GM12878 (cell line): ENCODE measurements around the gene SCNN1B. TPM values are rescaled to one million over a fixed set of nuclear protein-coding genes. Genes with fewer than 3 reads are reported as not detected.

Experiments used
- ATAC-seq: fragments of 200-7000 bp; cut with Tn5 transposase; 3 replicates; pipeline ENCODE4 v1.9.1; 2020; ENCODE audit warnings: mild to moderate bottlenecking, moderate library complexity
- BruUV-seq: library from RNA; stranded (reverse); fragments of 400-500 nt; replicated peaks from 2 replicates; lab custom pipeline; 2021; lab: Mats Ljungman, UMichigan
- CTCF ChIA-PET: fragments of 300-600 bp; sonication (Branson Sonifier 250); formaldehyde crosslinking; extraction: SDS; loops from one replicate; lab custom pipeline; 2021; ENCODE audit warnings: inconsistent platforms; lab: Yijun Ruan, JAX
- POLR2A ChIA-PET: fragments of 350-600 bp; formaldehyde crosslinking; extraction: SDS; loops from one replicate; lab custom pipeline; 2021; ENCODE audit warnings: inconsistent platforms; lab: Charles Lee
- RAD21 ChIA-PET: fragments of 300-600 bp; sonication (Branson Sonifier 250); formaldehyde crosslinking; loops from one replicate; lab custom pipeline; 2023; ENCODE audit warnings: antibody characterized with exemption; ENCODE audit not compliant: unreplicated experiment; lab: Charles Lee
- SMC1A ChIA-PET: fragments of 300-600 bp; sonication (Branson Sonifier 250); formaldehyde crosslinking; loops from one replicate; lab custom pipeline; 2023; ENCODE audit not compliant: unreplicated experiment, uncharacterized antibody; lab: Charles Lee
- DNase-seq: peaks from one replicate; pipeline ENCODE4 v3.0.0-alpha.2; 2011; ENCODE audit warnings: low read depth, low spot score
- FAIRE-seq: peaks from 3 replicates; lab custom pipeline; 2011; peaks lifted over from hg19 to GRCh38; lab: Jason Lieb, UNC
- H2AFZ ChIP-seq: 2 replicates; pipeline ENCODE4 v1.6.0; 2011; ENCODE audit warnings: low read depth, low read length, control low read depth; ENCODE audit not compliant: control insufficient read depth
- H3K27ac ChIP-seq: 2 replicates; pipeline ENCODE4 v1.5.1; 2011; ENCODE audit warnings: control low read depth; ENCODE audit not compliant: control insufficient read depth, insufficient read depth
- H3K27me3 ChIP-seq, 2 experiments: replicated peaks in 1 of 2; 2 replicates each; pipeline versions ENCODE4 v1.6.0 to v1.6.1; 2011; ENCODE audit warnings: low read length in 1 of 2; ENCODE audit not compliant: control insufficient read depth in 2 of 2, insufficient read depth in 2 of 2
- H3K36me3 ChIP-seq, 2 experiments: 2 replicates each; pipeline ENCODE4 v1.5.1; 2011; ENCODE audit warnings: low read length in 1 of 2; ENCODE audit not compliant: control insufficient read depth in 2 of 2, insufficient read depth in 2 of 2
- H3K4me1 ChIP-seq: 2 replicates; pipeline ENCODE4 v1.6.1; 2011; ENCODE audit warnings: mild to moderate bottlenecking, low read length, moderate library complexity, mixed read lengths; ENCODE audit not compliant: control insufficient read depth, insufficient read depth
- H3K4me2 ChIP-seq: 2 replicates; pipeline ENCODE4 v1.6.0; 2011; ENCODE audit warnings: control low read depth; ENCODE audit not compliant: control insufficient read depth, insufficient read depth
- H3K4me3 ChIP-seq: fragments of 200-600 bp; sonication (generic); 2 replicates; pipeline ENCODE4 v1.5.1; 2016
- H3K79me2 ChIP-seq: 2 replicates; pipeline ENCODE4 v1.6.0; 2011; ENCODE audit warnings: low read length; ENCODE audit not compliant: control insufficient read depth, insufficient read depth
- H3K9ac ChIP-seq: 2 replicates; pipeline ENCODE4 v1.8.0; 2011; ENCODE audit warnings: low read length, control low read depth, mixed read lengths; ENCODE audit not compliant: control insufficient read depth, insufficient read depth
- H3K9me3 ChIP-seq: replicated peaks from 3 replicates; pipeline ENCODE4 v1.5.1; 2011; ENCODE audit warnings: mild to moderate bottlenecking, low read length; ENCODE audit not compliant: control insufficient read depth, insufficient read depth
- H4K20me1 ChIP-seq: 2 replicates; pipeline ENCODE4 v1.6.0; 2011; ENCODE audit not compliant: control insufficient read depth, insufficient read depth
- ATF7 ChIP-seq: fragments of 450-650 bp; IDR thresholded peaks from 2 replicates; pipeline ENCODE4 v1.6.1; 2016; ENCODE audit warnings: low read depth, mild to moderate bottlenecking
- BRCA1 ChIP-seq: IDR thresholded peaks from 2 replicates; pipeline ENCODE4 v1.6.1; 2011; ENCODE audit warnings: low read depth, low read length, improper control_type of control experiment
- CEBPB ChIP-seq, 2 experiments: fragments of 150-350 bp in 1 of 2; IDR thresholded peaks; 2 replicates each; pipeline ENCODE4 v1.6.1; 2012 to 2014; ENCODE audit warnings: low read depth in 2 of 2, low read length in 2 of 2, borderline replicate concordance in 1 of 2, inconsistent platforms in 1 of 2
- CHD2 ChIP-seq: IDR thresholded peaks from 2 replicates; pipeline ENCODE4 v1.6.1; 2011; ENCODE audit warnings: low read depth, low read length, improper control_type of control experiment, borderline replicate concordance
- FOXM1 ChIP-seq: IDR thresholded peaks from 2 replicates; pipeline ENCODE4 v1.6.1; 2012; ENCODE audit warnings: low read depth, mild to moderate bottlenecking, inconsistent platforms, low read length, moderate library complexity
- GATAD2B ChIP-seq: fragments of 450-650 bp; conservative IDR thresholded peaks from 2 replicates; pipeline ENCODE4 v1.6.1; 2017; ENCODE audit warnings: low read depth, mild to moderate bottlenecking, moderate library complexity
- MEF2A ChIP-seq: IDR thresholded peaks from 2 replicates; pipeline ENCODE4 v1.6.1; 2011; ENCODE audit warnings: low read depth, mild to moderate bottlenecking, low read length, moderate library complexity; ENCODE audit not compliant: insufficient read depth
- MEF2B ChIP-seq: fragments of 450-650 bp; IDR thresholded peaks from 2 replicates; pipeline ENCODE4 v1.6.1; 2018; ENCODE audit warnings: mild to moderate bottlenecking, moderate library complexity; ENCODE audit not compliant: partially characterized antibody, poor library complexity, severe bottlenecking
- NFYA ChIP-seq: IDR thresholded peaks from 2 replicates; pipeline ENCODE4 v1.6.1; 2011; ENCODE audit warnings: low read depth, mild to moderate bottlenecking, low read length, improper control_type of control experiment, borderline replicate concordance
- RCOR1 ChIP-seq: conservative IDR thresholded peaks from 2 replicates; pipeline ENCODE4 v1.6.1; 2012; ENCODE audit warnings: low read depth, low read length, improper control_type of control experiment
- SUZ12 ChIP-seq: fragments of 200-600 bp; sonication (generic); IDR thresholded peaks from one replicate; pipeline ENCODE4 v1.6.1; 2018; ENCODE audit warnings: antibody characterized with exemption, mild to moderate bottlenecking; ENCODE audit not compliant: unreplicated experiment
- WRNIP1 ChIP-seq: IDR thresholded peaks from 2 replicates; pipeline ENCODE4 v1.6.1; 2011; ENCODE audit warnings: low read depth, low read length, improper control_type of control experiment, borderline replicate concordance
- ZNF217 ChIP-seq: fragments of 450-650 bp; IDR thresholded peaks from 2 replicates; pipeline ENCODE4 v1.6.1; 2017; ENCODE audit warnings: antibody characterized with exemption, mild to moderate bottlenecking
- ZNF274 ChIP-seq: IDR thresholded peaks from one replicate; pipeline ENCODE4 v1.8.0; 2011; ENCODE audit not compliant: insufficient read length, insufficient read depth
- ZNF384 ChIP-seq: IDR thresholded peaks from 2 replicates; pipeline ENCODE4 v1.6.1; 2012; ENCODE audit warnings: low read depth, mild to moderate bottlenecking, low read length, improper control_type of control experiment, borderline replicate concordance
- WGBS: methylation state at CpG from one replicate; pipeline ENCODE4 v1.1.6; 2016; ENCODE audit warnings: low lambda C conversion rate; ENCODE audit not compliant: insufficient replicate concordance, insufficient coverage; ENCODE audit errors: missing lambda C conversion rate; 5-methylcytosine and 5-hydroxymethylcytosine counted together
- in situ Hi-C: fragments of 300-500 bp; cut with MboI; formaldehyde crosslinking; loops from 9 replicates; pipeline ENCODE4 v1.14.3; 2018; ENCODE audit warnings: mixed read lengths
- intact Hi-C: fragments of 100-400 bp; cut with micrococcal nuclease; formaldehyde crosslinking; loops from one replicate; pipeline ENCODE4 v1.14.2; 2022; ENCODE audit not compliant: unreplicated experiment
- polyA plus RNA-seq, 11 experiments: library from polyadenylated mRNA; depleted of rRNA in 4 of 11; unstranded in 6 of 11; stranded (reverse) in 5 of 11; fragments of >200 nt; fragmentation: Nextera tagmentation in 4 of 11; fragmentation: Illumina TruSeq in 1 of 11; extraction: Ambion mirVana in 4 of 11; extraction: Trizol in 1 of 11; gene quantifications; 1 replicate in 1 of 11; 2 replicates in 10 of 11; pipeline versions ENCODE4 v1.2.1 to v1.2.3, GENCODE V29; 2011 to 2016; ENCODE audit warnings: inconsistent platforms in 2 of 11, missing spikeins in 2 of 11, low read depth in 1 of 11
- total RNA-seq, 4 experiments: library from RNA; depleted of rRNA in 3 of 4; stranded (reverse); fragments of >200 nt in 3 of 4; fragmentation: Illumina TruSeq in 1 of 4; extraction: Trizol in 1 of 4; gene quantifications; 2 replicates each; pipeline versions ENCODE4 v1.2.1 to v1.2.3, GENCODE V29; 2013 to 2021
- TF ChIP-seq, protein P1 (sequence below): fragments of 150-350 bp; IDR thresholded peaks from 2 replicates; pipeline ENCODE4 v1.6.1; 2016; ENCODE audit warnings: low read depth, low read length
- TF ChIP-seq, protein P2 (sequence below): IDR thresholded peaks from 2 replicates; pipeline ENCODE4 v1.6.1; 2012; ENCODE audit warnings: mild to moderate bottlenecking, low read depth, low read length

Gene SCNN1B
- total and polyA plus RNA-seq, 10 of the 15 experiments (the other 5 are each of a cell fraction or from before 2014, with no cell fraction given), result 0.28 to 1.5 (median 0.64) TPM

DNA sequence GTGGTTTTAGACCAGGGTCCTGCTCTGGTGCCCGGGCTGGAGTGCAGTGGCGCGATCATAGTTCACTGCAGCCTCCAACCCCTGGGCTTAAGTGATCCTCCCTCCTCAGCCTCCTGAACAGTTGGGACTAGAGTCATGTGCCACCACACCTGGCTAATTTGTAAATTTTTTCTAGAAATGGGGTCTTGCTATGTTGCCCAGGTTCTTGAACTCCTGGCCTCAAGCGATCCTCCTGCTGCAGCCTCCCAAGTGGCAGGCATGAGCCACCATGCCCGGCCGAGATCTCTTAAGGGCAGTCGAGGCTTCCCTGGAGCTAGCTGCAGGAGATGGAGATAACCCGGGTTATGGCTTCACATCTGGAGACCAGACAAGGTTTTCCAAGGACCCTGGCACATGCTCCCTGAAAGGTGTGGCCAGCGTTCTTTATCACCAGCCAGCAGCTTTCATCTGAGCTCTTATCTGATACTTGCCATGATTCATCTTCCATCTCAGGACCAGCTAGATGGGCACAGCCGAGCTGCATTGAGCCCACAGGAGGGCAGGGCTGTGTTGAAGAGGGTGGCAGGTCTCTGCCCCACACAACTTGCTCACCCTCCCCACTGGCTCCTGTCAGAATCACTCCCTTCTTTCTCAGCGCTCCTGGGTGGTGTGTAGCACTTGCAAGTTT lies 28.6 kb downstream of the SCNN1B start:
- Histone ChIP-seq H3K79me2 (no peaks in the 10 kb centered on the region), H3K36me3 (no peaks in the 10 kb centered on the region), H3K4me3 (no peak overlapping the region), H4K20me1 (no peaks in the 10 kb centered on the region), H3K9me3 (no peaks in the 10 kb centered on the region), H3K27ac (no peak overlapping the region), H3K4me2 (no peak overlapping the region), H3K9ac (no peak overlapping the region), H2AFZ (no peak overlapping the region), H3K4me1 (peaks cover 21% of the 10 kb centered on the region), H3K27me3 (no peaks in the 10 kb centered on the region)
- POLR2A ChIA-PET, result interaction anchor here (1.5 kb wide), 1 partner anchor 29 kb away, joined by 3 read pairs; the partner anchor contains the start of gene SCNN1B
- no peak for DNase-seq
- 93% methylated on average over 11 of the region's 11 CpGs for WGBS
- intact Hi-C loops (loop anchor here (10.0 kb wide), 1 partner anchor 104 kb away; no protein-coding TSS in a partner anchor), in situ Hi-C loops (no loop called here)
- CTCF ChIA-PET, result interaction anchor here (1.4 to 2.9 kb wide), 3 partner anchors 28 to 104 kb away, joined by 3 to 15 read pairs (median 5); partner anchors contain the start of gene SCNN1B
- SMC1A ChIA-PET, result interaction anchor here (0.6 to 2.4 kb wide), 4 partner anchors 28 to 160 kb away, joined by 3 to 6 read pairs (median 5); partner anchors contain the start of gene SCNN1B
- FAIRE-seq, result no peak
- no TSS peak for BruUV-seq
- no peak for ATAC-seq
- RAD21 ChIA-PET, result no interaction called here
- TF ChIP-seq, protein P1, sequence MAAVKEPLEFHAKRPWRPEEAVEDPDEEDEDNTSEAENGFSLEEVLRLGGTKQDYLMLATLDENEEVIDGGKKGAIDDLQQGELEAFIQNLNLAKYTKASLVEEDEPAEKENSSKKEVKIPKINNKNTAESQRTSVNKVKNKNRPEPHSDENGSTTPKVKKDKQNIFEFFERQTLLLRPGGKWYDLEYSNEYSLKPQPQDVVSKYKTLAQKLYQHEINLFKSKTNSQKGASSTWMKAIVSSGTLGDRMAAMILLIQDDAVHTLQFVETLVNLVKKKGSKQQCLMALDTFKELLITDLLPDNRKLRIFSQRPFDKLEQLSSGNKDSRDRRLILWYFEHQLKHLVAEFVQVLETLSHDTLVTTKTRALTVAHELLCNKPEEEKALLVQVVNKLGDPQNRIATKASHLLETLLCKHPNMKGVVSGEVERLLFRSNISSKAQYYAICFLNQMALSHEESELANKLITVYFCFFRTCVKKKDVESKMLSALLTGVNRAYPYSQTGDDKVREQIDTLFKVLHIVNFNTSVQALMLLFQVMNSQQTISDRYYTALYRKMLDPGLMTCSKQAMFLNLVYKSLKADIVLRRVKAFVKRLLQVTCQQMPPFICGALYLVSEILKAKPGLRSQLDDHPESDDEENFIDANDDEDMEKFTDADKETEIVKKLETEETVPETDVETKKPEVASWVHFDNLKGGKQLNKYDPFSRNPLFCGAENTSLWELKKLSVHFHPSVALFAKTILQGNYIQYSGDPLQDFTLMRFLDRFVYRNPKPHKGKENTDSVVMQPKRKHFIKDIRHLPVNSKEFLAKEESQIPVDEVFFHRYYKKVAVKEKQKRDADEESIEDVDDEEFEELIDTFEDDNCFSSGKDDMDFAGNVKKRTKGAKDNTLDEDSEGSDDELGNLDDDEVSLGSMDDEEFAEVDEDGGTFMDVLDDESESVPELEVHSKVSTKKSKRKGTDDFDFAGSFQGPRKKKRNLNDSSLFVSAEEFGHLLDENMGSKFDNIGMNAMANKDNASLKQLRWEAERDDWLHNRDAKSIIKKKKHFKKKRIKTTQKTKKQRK, result no peak
- TF ChIP-seq, protein P2, sequence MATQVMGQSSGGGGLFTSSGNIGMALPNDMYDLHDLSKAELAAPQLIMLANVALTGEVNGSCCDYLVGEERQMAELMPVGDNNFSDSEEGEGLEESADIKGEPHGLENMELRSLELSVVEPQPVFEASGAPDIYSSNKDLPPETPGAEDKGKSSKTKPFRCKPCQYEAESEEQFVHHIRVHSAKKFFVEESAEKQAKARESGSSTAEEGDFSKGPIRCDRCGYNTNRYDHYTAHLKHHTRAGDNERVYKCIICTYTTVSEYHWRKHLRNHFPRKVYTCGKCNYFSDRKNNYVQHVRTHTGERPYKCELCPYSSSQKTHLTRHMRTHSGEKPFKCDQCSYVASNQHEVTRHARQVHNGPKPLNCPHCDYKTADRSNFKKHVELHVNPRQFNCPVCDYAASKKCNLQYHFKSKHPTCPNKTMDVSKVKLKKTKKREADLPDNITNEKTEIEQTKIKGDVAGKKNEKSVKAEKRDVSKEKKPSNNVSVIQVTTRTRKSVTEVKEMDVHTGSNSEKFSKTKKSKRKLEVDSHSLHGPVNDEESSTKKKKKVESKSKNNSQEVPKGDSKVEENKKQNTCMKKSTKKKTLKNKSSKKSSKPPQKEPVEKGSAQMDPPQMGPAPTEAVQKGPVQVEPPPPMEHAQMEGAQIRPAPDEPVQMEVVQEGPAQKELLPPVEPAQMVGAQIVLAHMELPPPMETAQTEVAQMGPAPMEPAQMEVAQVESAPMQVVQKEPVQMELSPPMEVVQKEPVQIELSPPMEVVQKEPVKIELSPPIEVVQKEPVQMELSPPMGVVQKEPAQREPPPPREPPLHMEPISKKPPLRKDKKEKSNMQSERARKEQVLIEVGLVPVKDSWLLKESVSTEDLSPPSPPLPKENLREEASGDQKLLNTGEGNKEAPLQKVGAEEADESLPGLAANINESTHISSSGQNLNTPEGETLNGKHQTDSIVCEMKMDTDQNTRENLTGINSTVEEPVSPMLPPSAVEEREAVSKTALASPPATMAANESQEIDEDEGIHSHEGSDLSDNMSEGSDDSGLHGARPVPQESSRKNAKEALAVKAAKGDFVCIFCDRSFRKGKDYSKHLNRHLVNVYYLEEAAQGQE, result no peak
- TF ChIP-seq ZNF274, result no peak
- no peak for TF ChIP-seq ZNF217
- TF ChIP-seq CHD2, result no peak
- TF ChIP-seq NFYA, result no peak
- no peak for TF ChIP-seq MEF2A
- TF ChIP-seq MEF2B, result no peak
- no peak for TF ChIP-seq ZNF384
- TF ChIP-seq GATAD2B, result no peak
- no peak for TF ChIP-seq CEBPB (IDR thresholded peaks at IDR 0.05; ENCODE audit: borderline replicate concordance in 1 of 2, low read depth in 2 of 2, low read length in 2 of 2)
- TF ChIP-seq WRNIP1, result no peak
- no peak for TF ChIP-seq ATF7
- no peak for TF ChIP-seq BRCA1
- TF ChIP-seq RCOR1, result no peak
- TF ChIP-seq SUZ12, result no peak
- TF ChIP-seq FOXM1, result no peak
